Duodenal mucosa (tissue), 2 donors: Measurements from ENCODE around the gene WWOX.

ENCODE experiments used
- H3K27ac ChIP-seq: one replicate; pipeline ENCODE4 v1.7.0; 2013; ENCODE audit warnings: low read depth, low read length
- H3K27me3 ChIP-seq, 2 donors: one replicate each; pipeline ENCODE4 v1.7.0; 2013; ENCODE audit warnings: low read length in 2 of 2, control low read depth in 1 of 2; ENCODE audit not compliant: insufficient read depth in 2 of 2, control insufficient read depth in 1 of 2
- H3K36me3 ChIP-seq, 2 donors: one replicate each; pipeline ENCODE4 v1.7.0; 2013; ENCODE audit warnings: low read length in 2 of 2, control low read depth in 1 of 2; ENCODE audit not compliant: insufficient read depth in 2 of 2, control insufficient read depth in 1 of 2
- H3K4me1 ChIP-seq, 2 donors: one replicate each; pipeline ENCODE4 v1.7.0; 2013; ENCODE audit warnings: low read length in 2 of 2, control low read depth in 1 of 2; ENCODE audit not compliant: insufficient read depth in 2 of 2, control insufficient read depth in 1 of 2
- H3K4me3 ChIP-seq, 2 donors: one replicate each; pipeline ENCODE4 v1.7.0; 2013; ENCODE audit warnings: low read length in 2 of 2, low read depth in 1 of 2
- H3K9ac ChIP-seq, 2 donors: one replicate each; pipeline ENCODE4 v1.7.0; 2013; ENCODE audit warnings: low read length in 2 of 2, low read depth in 1 of 2
- H3K9me3 ChIP-seq, 2 donors: one replicate each; pipeline ENCODE4 v1.7.0; 2013; ENCODE audit warnings: low read length in 2 of 2, control low read depth in 1 of 2; ENCODE audit not compliant: control insufficient read depth in 1 of 2

Gene WWOX

DNA sequence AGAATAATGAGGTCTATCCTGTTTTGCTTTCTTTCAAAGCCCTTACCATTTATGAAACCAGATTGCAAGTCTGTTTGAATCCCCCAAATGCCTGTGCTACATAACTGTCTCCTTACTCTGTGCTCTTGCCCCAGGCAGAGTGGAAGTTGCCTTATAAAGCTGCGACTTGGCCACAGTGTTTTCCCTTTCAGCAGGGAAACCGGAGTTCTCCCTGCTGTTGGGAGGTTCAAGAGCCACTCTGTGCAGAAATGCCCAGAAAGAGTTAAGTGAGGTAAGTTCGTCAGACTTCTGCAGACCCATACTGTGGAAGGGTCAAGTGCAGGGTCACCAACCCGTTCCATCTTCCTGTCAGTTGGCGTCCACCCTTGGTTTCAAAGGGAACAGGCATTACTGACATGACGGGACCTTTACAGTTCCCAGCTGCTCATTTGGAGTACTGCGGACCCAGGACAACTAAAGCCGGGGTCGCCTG, 508.9 kb downstream of the WWOX start:
- Histone ChIP-seq H3K4me1 (peaks cover 0 to 8% of the 10 kb centered on the region in 2 donors), H3K4me3 (peak overlapping the region in 1 of 2 donors; percentile 30), H3K9me3 (no peaks in the 10 kb centered on the region), H3K9ac (no peak overlapping the region), H3K27me3 (no peaks in the 10 kb centered on the region), H3K27ac (no peak overlapping the region), H3K36me3 (no peaks in the 10 kb centered on the region)

DNA sequence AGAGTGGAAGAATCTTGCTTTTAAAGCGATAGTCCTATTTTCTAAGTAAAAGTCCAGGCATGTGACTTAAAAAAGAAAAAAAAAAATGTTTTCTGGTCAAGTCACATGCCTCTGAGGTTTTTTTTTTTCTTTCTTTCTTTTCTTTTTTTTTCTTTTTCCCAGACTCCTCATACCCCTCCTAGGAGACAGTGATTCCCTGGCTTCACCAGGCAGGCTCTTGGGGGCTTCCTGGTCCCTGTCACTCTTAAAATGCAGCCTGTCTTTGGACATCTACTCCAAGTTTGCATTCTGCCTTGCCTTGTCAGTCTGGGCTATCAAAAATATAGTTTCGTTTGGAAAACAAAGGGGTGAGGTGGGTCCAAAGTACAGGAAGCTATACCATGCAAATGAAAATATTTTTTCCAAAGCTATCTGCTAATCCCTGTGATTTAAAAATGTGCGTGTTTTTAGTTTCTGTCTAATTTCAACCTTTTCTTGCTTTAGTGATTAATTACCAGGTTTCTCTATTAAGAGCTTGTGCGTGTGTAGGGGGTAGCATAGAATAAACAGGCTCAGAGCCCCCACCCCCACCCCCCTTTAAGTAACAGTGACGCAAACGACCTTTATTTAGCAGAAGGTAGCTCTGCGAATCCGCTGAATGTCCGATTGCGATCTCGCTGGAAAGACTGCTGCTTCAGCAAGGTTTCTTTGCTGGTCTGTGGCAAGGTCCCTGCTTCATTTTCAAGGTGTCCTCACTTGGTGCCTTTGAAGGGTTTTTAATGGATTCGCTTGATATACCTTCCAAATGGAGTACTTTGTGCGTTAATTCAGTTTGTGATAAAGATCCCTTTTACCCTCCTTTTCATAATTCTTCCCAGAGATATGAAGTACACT, 510.2 kb downstream of the WWOX start:
- Histone ChIP-seq H3K4me1 (peaks cover 0 to 8% of the 10 kb centered on the region in 2 donors), H3K27me3 (no peaks in the 10 kb centered on the region), H3K9me3 (no peaks in the 10 kb centered on the region), H3K4me3 (peak overlapping the region; percentile 53 to 69), H3K9ac (no peak overlapping the region), H3K27ac (no peak overlapping the region), H3K36me3 (no peaks in the 10 kb centered on the region)

DNA sequence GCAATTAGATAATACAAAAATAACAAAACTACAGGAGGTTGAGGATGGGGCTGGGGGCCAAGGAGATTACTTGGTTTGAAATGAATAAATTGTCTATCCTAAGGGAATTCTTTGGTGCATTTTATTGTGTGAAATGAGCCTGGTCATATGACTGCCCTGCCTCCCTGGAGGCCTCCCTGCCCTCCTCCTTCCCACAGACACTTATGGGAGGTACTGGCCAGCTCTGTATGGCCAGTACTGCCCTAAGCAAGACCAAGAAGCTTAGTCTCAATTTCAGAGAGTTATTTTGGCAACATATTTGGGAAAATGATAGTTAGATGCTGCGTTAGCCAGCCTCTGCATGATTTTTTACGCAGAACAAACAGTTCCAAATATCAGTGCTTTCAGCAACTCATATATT, 511.9 kb downstream of the WWOX start:
- H3K4me1 ChIP-seq: peaks cover 0 to 8% of the 10 kb centered on the region in 2 donors
- H3K27ac ChIP-seq: no peak overlapping the region
- H3K27me3 ChIP-seq: no peaks in the 10 kb centered on the region
- no peaks in the 10 kb centered on the region for H3K9me3 ChIP-seq
- H3K36me3 ChIP-seq: no peaks in the 10 kb centered on the region
- H3K4me3 ChIP-seq: no peak overlapping the region
- no peak overlapping the region for H3K9ac ChIP-seq

DNA sequence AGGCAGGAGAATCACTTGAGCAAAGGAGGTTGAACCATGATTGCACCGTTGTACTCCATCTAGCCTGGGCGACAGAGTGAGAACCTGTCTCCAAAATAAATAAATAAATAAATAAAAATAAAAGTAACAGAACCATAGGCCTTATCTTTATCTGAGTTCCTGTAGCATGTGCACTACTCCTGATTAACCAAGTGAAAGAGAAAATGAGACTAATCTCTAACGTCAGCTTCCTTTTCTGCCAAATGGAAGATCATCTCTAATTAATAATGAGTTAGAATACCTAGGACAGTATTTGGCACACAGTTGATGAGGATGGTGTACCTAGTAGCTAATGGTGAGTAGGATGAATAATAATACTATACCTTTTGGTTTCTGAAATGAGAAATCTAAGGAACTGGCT, 520.4 kb downstream of the WWOX start:
- Histone ChIP-seq H3K27ac (no peak overlapping the region), H3K27me3 (no peaks in the 10 kb centered on the region), H3K36me3 (no peaks in the 10 kb centered on the region), H3K9ac (no peak overlapping the region), H3K4me1 (no peaks in the 10 kb centered on the region), H3K9me3 (no peaks in the 10 kb centered on the region), H3K4me3 (no peak overlapping the region)

DNA sequence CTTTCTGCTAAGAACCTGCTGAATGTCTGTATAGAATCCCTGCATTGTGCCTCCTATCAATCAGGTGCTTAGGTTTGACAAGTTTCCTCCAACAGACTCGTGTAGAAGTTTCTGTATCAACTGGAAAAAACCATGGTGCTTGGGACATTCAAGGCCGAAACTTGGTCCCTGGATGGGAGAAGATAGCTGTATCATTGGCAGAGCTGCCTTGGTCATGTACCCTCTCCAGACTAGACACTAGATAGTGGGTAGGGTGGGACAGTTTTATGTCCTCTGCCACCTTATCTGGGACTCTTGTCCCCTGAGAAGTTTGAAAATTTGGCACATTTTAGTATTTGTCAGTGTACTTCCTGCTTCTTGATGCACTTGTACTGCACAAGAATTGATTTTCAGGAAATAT, 520.8 kb downstream of the WWOX start:
- H3K27me3 ChIP-seq: no peaks in the 10 kb centered on the region
- no peaks in the 10 kb centered on the region for H3K9me3 ChIP-seq
- H3K36me3 ChIP-seq: no peaks in the 10 kb centered on the region

DNA sequence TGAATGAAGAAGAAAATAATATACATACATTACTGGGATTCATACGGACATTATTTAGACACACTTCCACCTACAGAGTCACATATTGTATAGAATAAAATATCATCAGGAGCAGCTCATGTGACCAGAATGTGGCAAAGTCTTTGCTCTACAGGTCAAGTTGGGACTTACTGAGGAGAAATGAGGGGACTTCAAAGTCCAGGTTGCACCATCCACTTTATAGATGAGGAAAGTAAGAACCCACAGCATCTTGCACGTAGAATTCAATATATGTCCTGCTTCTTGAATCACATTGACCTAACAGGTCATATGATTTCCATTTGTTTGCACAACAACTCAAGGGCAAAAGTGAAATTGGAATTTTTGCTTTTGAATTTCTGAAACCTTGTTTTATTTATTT, 524.3 kb downstream of the WWOX start:
- no peaks in the 10 kb centered on the region for H3K27me3 ChIP-seq
- H3K36me3 ChIP-seq: no peaks in the 10 kb centered on the region
- H3K27ac ChIP-seq: no peak overlapping the region
- H3K4me1 ChIP-seq: no peaks in the 10 kb centered on the region
- H3K9me3 ChIP-seq: no peaks in the 10 kb centered on the region
- H3K4me3 ChIP-seq: no peak overlapping the region
- H3K9ac ChIP-seq: no peak overlapping the region

More for the DNA sequence above, 520.8 kb downstream of the WWOX start:
- Histone ChIP-seq H3K4me3 (no peak overlapping the region), H3K9ac (no peak overlapping the region), H3K4me1 (no peaks in the 10 kb centered on the region), H3K27ac (no peak overlapping the region)

DNA sequence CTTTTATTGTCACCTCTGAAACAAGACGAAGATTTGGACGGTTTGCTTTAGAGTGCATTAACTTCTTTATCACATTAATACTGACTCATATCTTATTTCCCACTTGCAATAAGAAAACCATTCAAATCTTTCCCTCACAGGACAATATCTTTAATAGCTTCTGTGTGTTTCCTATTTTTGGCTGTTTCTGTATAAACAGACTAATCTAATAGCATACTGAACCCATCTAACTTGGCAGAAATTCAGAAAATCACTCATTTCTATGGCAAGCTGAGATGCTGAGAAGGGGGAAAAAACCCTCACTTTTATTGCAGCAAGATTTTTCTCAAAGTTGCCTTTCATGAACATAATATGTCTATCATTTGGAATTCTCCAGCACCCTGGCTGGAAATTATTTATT, 524.9 kb downstream of the WWOX start:
- Histone ChIP-seq H3K27ac (no peak overlapping the region), H3K4me1 (no peaks in the 10 kb centered on the region), H3K9me3 (no peaks in the 10 kb centered on the region), H3K9ac (no peak overlapping the region), H3K4me3 (no peak overlapping the region), H3K27me3 (no peaks in the 10 kb centered on the region), H3K36me3 (no peaks in the 10 kb centered on the region)

DNA sequence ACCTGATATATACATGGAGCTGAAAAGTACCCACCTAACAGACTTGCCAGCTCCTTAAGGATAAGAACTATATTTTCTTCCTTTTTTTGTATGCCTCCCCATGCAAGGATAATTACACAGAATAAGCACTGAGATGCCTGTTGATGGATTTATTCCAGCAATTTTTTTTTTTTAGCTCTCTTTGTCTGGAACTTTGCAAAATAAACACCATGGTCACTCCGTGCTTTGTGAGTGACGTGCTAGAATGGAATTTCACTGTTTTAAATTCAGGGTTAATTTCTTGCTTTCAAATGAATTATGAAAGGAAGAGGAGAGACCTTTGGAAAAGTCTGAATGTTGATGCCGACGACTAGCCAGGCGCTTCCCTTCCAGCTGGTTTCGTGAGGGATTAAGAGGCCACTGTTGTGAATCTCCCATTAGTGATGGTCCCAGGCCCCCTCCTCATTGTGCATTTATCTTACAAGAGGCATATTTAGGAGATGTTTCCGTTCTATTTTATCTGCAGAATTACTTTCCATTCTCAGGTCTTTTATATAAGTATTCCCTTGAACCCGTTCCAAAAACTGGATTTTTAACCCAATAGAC, 529.1 kb downstream of the WWOX start:
- Histone ChIP-seq H3K9me3 (peaks cover 4 to 9% of the 10 kb centered on the region in 2 donors), H3K27ac (no peak overlapping the region), H3K4me3 (no peak overlapping the region), H3K9ac (no peak overlapping the region), H3K36me3 (no peaks in the 10 kb centered on the region), H3K4me1 (no peaks in the 10 kb centered on the region), H3K27me3 (no peaks in the 10 kb centered on the region)

DNA sequence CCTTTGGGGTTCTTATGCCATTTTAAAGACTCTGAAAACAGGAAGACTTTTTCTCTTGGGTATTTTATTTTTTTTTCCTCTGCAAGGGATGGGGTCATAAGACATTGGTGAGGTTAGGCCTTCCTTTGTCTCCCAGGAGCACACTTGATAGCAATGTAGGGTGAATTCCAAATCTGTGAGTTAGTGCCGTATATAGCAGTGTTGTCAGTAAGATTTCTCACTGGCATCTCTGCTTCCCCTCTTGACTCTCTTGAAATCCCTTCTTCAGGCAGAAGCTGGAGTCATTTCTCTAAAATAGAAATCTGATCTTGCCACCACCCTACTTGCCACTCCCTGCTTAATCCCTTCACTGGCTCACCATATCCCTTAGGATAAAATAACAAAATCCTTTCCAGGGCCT, 529.7 kb downstream of the WWOX start:
- Histone ChIP-seq H3K36me3 (no peaks in the 10 kb centered on the region), H3K9me3 (peaks cover 4 to 9% of the 10 kb centered on the region in 2 donors), H3K27me3 (no peaks in the 10 kb centered on the region), H3K4me3 (no peak overlapping the region), H3K9ac (no peak overlapping the region), H3K4me1 (no peaks in the 10 kb centered on the region), H3K27ac (no peak overlapping the region)

DNA sequence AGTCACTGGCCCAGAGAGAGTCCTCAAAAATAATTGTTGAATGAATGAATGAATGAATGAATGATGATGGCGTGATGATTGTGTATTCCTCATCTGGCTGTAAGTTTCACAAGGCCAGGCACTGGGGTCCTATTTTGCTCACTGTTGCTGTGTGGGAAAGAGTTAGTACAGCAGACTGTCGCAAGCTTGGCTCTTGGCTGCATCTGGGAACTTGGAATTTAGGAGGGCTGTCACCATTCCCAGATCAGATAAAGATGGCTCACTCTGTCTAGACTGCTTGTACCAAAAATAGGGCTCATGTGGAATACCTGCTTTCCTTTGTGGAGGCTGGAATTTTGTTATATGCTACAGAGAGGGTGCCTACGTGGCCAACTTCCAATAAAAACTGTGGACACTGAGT, 530.6 kb downstream of the WWOX start:
- Histone ChIP-seq H3K27me3 (no peaks in the 10 kb centered on the region), H3K9me3 (peaks cover 4 to 9% of the 10 kb centered on the region in 2 donors), H3K4me1 (no peaks in the 10 kb centered on the region), H3K36me3 (no peaks in the 10 kb centered on the region), H3K4me3 (no peak overlapping the region), H3K9ac (no peak overlapping the region), H3K27ac (no peak overlapping the region)
